ENCODE data around the gene IQCH.

IQCH gene

GRCh38 chr15:67521783-67522568 is 267.4 kb downstream of the IQCH start:
- no peak for DNase-seq (ENCODE audit: low read depth)
- no peak for TF ChIP-seq CTCF (IDR thresholded peaks at IDR 0.05; ENCODE audit: low read depth, low read length, missing control alignments)
- peak overlapping the region; percentile 99 for H3K4me3 ChIP-seq (ENCODE audit: low read depth, low read length)

- no peak for DNase-seq (ENCODE audit: low read depth)
- TF ChIP-seq CTCF (IDR thresholded peaks at IDR 0.05; ENCODE audit: low read depth, low read length, missing control alignments), result no peak
- H3K4me3 ChIP-seq (ENCODE audit: low read depth, low read length), result no peak overlapping the region; the same call in 1 of the 2 replicates
Measured at GRCh38 chr15:67523330-67523729, 268.7 kb downstream of the IQCH start.

GRCh38 chr15:67524235-67524634 is 269.6 kb downstream of the IQCH start:
- DNase-seq (ENCODE audit: low read depth), result no peak
- no peak overlapping the region for H3K4me3 ChIP-seq (ENCODE audit: low read depth, low read length)
- TF ChIP-seq CTCF (IDR thresholded peaks at IDR 0.05; ENCODE audit: low read depth, low read length, missing control alignments), result no peak

- H3K4me3 ChIP-seq (ENCODE audit: low read depth, low read length), result no peak overlapping the region
- TF ChIP-seq CTCF (IDR thresholded peaks at IDR 0.05; ENCODE audit: low read depth, low read length, missing control alignments), result no peak
- DNase-seq (ENCODE audit: low read depth), result no peak
Measured at GRCh38 chr15:67528513-67528912, 273.9 kb downstream of the IQCH start.

- no peak for DNase-seq (ENCODE audit: low read depth)
- H3K4me3 ChIP-seq (ENCODE audit: low read depth, low read length), result no peak overlapping the region
- no peak for TF ChIP-seq CTCF (IDR thresholded peaks at IDR 0.05; ENCODE audit: low read depth, low read length, missing control alignments)
Measured at GRCh38 chr15:67531379-67531914, 276.9 kb downstream of the IQCH start.

GRCh38 chr15:67533873-67534272 is 279.3 kb downstream of the IQCH start:
- no peak for TF ChIP-seq CTCF (IDR thresholded peaks at IDR 0.05; ENCODE audit: low read depth, low read length, missing control alignments)
- DNase-seq (ENCODE audit: low read depth), result no peak
- H3K4me3 ChIP-seq (ENCODE audit: low read depth, low read length), result no peak overlapping the region

- DNase-seq (ENCODE audit: low read depth), result no peak
- no peak for TF ChIP-seq CTCF (IDR thresholded peaks at IDR 0.05; ENCODE audit: low read depth, low read length, missing control alignments)
- no peak overlapping the region for H3K4me3 ChIP-seq (ENCODE audit: low read depth, low read length)
Measured at GRCh38 chr15:67534360-67534759, 279.8 kb downstream of the IQCH start.
